ENCODE results near the gene YARS2.

DNA sequence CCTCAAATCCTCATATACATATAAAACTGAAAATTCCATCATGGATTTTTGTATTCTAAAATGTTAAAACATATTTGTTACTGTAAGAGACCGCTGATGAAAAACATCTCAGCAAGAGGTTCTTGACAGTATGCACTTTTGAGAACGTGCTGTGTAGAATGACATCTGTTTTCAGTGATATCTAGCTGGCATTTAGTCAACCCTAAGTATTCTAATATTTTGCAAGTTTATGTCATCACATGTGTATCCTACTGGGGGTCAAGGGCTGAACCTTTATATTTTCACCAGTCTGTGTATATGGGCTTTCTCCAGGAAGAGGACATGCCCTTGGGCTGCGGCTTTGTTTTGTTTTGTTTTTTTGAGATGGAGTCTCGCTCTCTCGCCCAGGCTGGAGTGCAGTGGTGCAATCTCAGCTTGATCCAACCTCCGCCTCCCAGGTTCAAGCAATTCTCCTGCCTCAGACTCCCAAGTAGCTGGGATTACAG lies 22.0 kb upstream of the YARS2 start:
- TF ChIP-seq, protein P1, sequence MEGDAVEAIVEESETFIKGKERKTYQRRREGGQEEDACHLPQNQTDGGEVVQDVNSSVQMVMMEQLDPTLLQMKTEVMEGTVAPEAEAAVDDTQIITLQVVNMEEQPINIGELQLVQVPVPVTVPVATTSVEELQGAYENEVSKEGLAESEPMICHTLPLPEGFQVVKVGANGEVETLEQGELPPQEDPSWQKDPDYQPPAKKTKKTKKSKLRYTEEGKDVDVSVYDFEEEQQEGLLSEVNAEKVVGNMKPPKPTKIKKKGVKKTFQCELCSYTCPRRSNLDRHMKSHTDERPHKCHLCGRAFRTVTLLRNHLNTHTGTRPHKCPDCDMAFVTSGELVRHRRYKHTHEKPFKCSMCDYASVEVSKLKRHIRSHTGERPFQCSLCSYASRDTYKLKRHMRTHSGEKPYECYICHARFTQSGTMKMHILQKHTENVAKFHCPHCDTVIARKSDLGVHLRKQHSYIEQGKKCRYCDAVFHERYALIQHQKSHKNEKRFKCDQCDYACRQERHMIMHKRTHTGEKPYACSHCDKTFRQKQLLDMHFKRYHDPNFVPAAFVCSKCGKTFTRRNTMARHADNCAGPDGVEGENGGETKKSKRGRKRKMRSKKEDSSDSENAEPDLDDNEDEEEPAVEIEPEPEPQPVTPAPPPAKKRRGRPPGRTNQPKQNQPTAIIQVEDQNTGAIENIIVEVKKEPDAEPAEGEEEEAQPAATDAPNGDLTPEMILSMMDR (IDR thresholded peaks at IDR 0.05), result no peak
- TF ChIP-seq POLR2A (IDR thresholded peaks at IDR 0.05), result no peak

Measured in lower leg skin (tissue), 3 donors.